WTC11 (cell line): ENCODE measurements around the gene PVALEF.

Experiments used
- CREB1 ChIP-seq: sonication (generic); formaldehyde crosslinking; IDR thresholded peaks from 2 replicates; pipeline ENCODE4 v1.8.0; 2023; ENCODE audit warnings: mild to moderate bottlenecking, missing genetic modification reagents
- CTCF ChIP-seq: fragments of 200-600 bp; IDR thresholded peaks from 2 replicates; pipeline ENCODE4 v1.8.0; 2022; ENCODE audit warnings: antibody characterized with exemption
- NFYB ChIP-seq: sonication (generic); formaldehyde crosslinking; conservative IDR thresholded peaks from 2 replicates; pipeline ENCODE4 v1.8.0; 2022; ENCODE audit warnings: low read depth, missing genetic modification reagents
- ZNF219 ChIP-seq: sonication (generic); formaldehyde crosslinking; IDR thresholded peaks from 2 replicates; pipeline ENCODE4 v1.8.0; 2023; ENCODE audit warnings: missing genetic modification reagents, mild to moderate bottlenecking, borderline replicate concordance

- no peak for TF ChIP-seq ZNF219
- TF ChIP-seq CTCF = no peak
- TF ChIP-seq NFYB = no peak
- TF ChIP-seq CREB1 (CRISPR knock-in tag) = no peak
Observed at GRCh38 chr17:81136366-81136765, 28.9 kb upstream of the PVALEF start.
